CD14-positive monocyte (primary cell): ENCODE results near the gene DIPK2A. TPM values are rescaled to one million over a fixed set of nuclear protein-coding genes. Genes with fewer than 3 reads are reported as not detected.

Experiments used
- DNase-seq, 3 donors: peaks; one replicate each; pipeline ENCODE4 v3.0.0-alpha.2; 2011 to 2022
- H2AFZ ChIP-seq: 2 replicates; pipeline ENCODE4 v1.6.0; 2012; ENCODE audit warnings: mild to moderate bottlenecking, low read depth, low read length, inconsistent platforms; ENCODE audit not compliant: insufficient read depth, poor library complexity, severe bottlenecking
- H3K27ac ChIP-seq, 2 donors: 1 replicate in 1 of 2; 2 replicates in 1 of 2; pipeline ENCODE4 v1.5.1; 2012 to 2013; ENCODE audit warnings: low read length in 2 of 2, control low read depth in 1 of 2, inconsistent platforms in 1 of 2, low read depth in 1 of 2, mild to moderate bottlenecking in 1 of 2
- H3K27me3 ChIP-seq, 2 donors: one replicate each; pipeline versions ENCODE4 v1.6.0 to v1.6.1; 2011 to 2013; ENCODE audit warnings: low read length in 2 of 2; ENCODE audit not compliant: control insufficient read depth in 2 of 2, insufficient read depth in 2 of 2
- H3K36me3 ChIP-seq, 2 donors: replicated peaks in 1 of 2; 1 replicate in 1 of 2; 2 replicates in 1 of 2; pipeline versions ENCODE4 v1.5.1 to v1.6.1; 2012 to 2013; ENCODE audit warnings: low read length in 2 of 2, control low read depth in 1 of 2, inconsistent platforms in 1 of 2, mild to moderate bottlenecking in 1 of 2; ENCODE audit not compliant: insufficient read depth in 2 of 2, control insufficient read depth in 1 of 2
- H3K4me1 ChIP-seq, 2 donors: 1 replicate in 1 of 2; 2 replicates in 1 of 2; pipeline versions ENCODE4 v1.5.1 to v1.6.1; 2012 to 2013; ENCODE audit warnings: low read length in 2 of 2, control low read depth in 1 of 2, inconsistent platforms in 1 of 2, mild to moderate bottlenecking in 1 of 2, moderate library complexity in 1 of 2; ENCODE audit not compliant: insufficient read depth in 2 of 2, control insufficient read depth in 1 of 2
- H3K4me2 ChIP-seq: replicated peaks from 2 replicates; pipeline ENCODE3; 2012; ENCODE audit warnings: low read length, moderate library complexity, mild to moderate bottlenecking; ENCODE audit not compliant: poor library complexity, severe bottlenecking; ENCODE audit errors: extremely low read depth
- H3K4me3 ChIP-seq, 3 experiments: fragments of 200-600 bp in 1 of 3; sonication (generic) in 1 of 3; replicated peaks in 1 of 3; 1 replicate in 2 of 3; 2 replicates in 1 of 3; pipeline ENCODE4 v1.5.1; 2011 to 2013; ENCODE audit warnings: low read length in 3 of 3, mild to moderate bottlenecking in 3 of 3, control low read depth in 2 of 3, low read depth in 2 of 3, inconsistent platforms in 1 of 3, moderate library complexity in 1 of 3
- H3K79me2 ChIP-seq: 2 replicates; pipeline ENCODE4 v1.6.0; 2012; ENCODE audit warnings: mild to moderate bottlenecking, control low read depth, inconsistent platforms, low read length, moderate library complexity; ENCODE audit not compliant: insufficient read depth
- H3K9ac ChIP-seq: 2 replicates; pipeline ENCODE4 v1.6.0; 2017; ENCODE audit warnings: low read length, mild to moderate bottlenecking; ENCODE audit not compliant: insufficient read depth, poor library complexity, severe bottlenecking
- H3K9me3 ChIP-seq, 2 donors: replicated peaks in 1 of 2; 1 replicate in 1 of 2; 2 replicates in 1 of 2; pipeline versions ENCODE4 v1.5.1 to v1.6.1; 2012 to 2013; ENCODE audit warnings: low read length in 2 of 2, control low read depth in 1 of 2; ENCODE audit not compliant: control insufficient read depth in 1 of 2, insufficient read depth in 1 of 2
- H4K20me1 ChIP-seq: 2 replicates; pipeline ENCODE4 v1.6.0; 2012; ENCODE audit warnings: mild to moderate bottlenecking, low read length, control low read depth, moderate library complexity; ENCODE audit not compliant: insufficient read depth
- H3K27ac Mint-ChIP-seq, 7 donors: one replicate each; pipeline ENCODE4 v1.8.0; 2020; ENCODE audit warnings: mild to moderate bottlenecking in 7 of 7, mixed read lengths in 7 of 7, moderate library complexity in 6 of 7, inconsistent platforms in 2 of 7
- H3K27me3 Mint-ChIP-seq, 3 donors: one replicate each; pipeline ENCODE4 v1.8.0; 2021 to 2022; ENCODE audit warnings: low read depth in 3 of 3, mild to moderate bottlenecking in 3 of 3, mixed read lengths in 3 of 3, moderate library complexity in 3 of 3, inconsistent platforms in 1 of 3
- H3K36me3 Mint-ChIP-seq, 2 donors: one replicate each; pipeline ENCODE4 v1.8.0; 2020; ENCODE audit warnings: mixed read lengths in 2 of 2, inconsistent platforms in 1 of 2, mild to moderate bottlenecking in 1 of 2
- H3K4me1 Mint-ChIP-seq: one replicate; pipeline ENCODE4 v1.8.0; 2020; ENCODE audit warnings: mild to moderate bottlenecking, mixed read lengths
- H3K4me3 Mint-ChIP-seq, 2 donors: one replicate each; pipeline ENCODE4 v1.8.0; 2020; ENCODE audit warnings: mild to moderate bottlenecking in 2 of 2, mixed read lengths in 2 of 2, moderate library complexity in 1 of 2
- H3K9me3 Mint-ChIP-seq, 7 donors: one replicate each; pipeline ENCODE4 v1.8.0; 2020 to 2022; ENCODE audit warnings: mixed read lengths in 7 of 7, mild to moderate bottlenecking in 6 of 7, moderate library complexity in 6 of 7, inconsistent platforms in 2 of 7
- intact Hi-C, 2 donors: fragments of 100-400 bp; cut with micrococcal nuclease; formaldehyde crosslinking; loops; one replicate each; pipeline versions ENCODE4 v1.15.0 to v1.15.1; 2023
- polyA plus RNA-seq, 3 donors: library from polyadenylated mRNA; depleted of rRNA in 1 of 3; unstranded in 2 of 3; stranded (reverse) in 1 of 3; fragments of 300-500 nt in 2 of 3; fragments of >200 nt in 1 of 3; fragmentation: Illumina TruSeq in 2 of 3; gene quantifications; 1 replicate in 2 of 3; 2 replicates in 1 of 3; pipeline ENCODE4 v1.2.3, GENCODE V29; 2012 to 2021
- TF ChIP-seq, protein P1 (sequence below): fragments of 200-600 bp; IDR thresholded peaks from one replicate; pipeline ENCODE4 v1.8.0; 2022; ENCODE audit warnings: antibody characterized with exemption, mild to moderate bottlenecking

Gene DIPK2A
- polyA plus RNA-seq, 3 donors, result 15.4 to 26.9 (median 21.4) TPM

DNA sequence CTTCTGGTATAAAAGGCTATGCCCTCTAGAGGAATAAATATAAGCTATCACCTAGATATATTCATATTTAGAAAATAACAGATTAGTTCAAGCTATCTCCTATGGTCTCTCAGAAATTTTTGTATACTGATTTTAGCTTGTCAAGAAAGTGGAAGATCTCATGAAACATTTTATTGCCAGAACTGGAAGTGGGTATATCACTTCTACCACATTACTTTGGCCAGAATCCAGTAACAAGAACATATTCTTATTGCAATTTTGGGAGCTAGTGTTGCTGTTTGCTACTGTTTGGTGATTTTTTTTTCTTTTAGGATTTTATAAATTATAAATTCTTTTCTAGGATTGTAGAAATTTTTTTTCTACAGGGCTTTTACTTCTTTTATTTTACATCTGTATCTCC is 14.2 kb upstream of the DIPK2A start:
- Mint-ChIP-seq H3K9me3 (peaks cover 0 to 12% (median 5%) of the 10 kb centered on the region in 7 donors), H3K27me3 (no peaks in the 10 kb centered on the region), H3K4me1 (no peaks in the 10 kb centered on the region), H3K4me3 (no peak overlapping the region), H3K27ac (no peak overlapping the region), H3K36me3 (no peaks in the 10 kb centered on the region)
- H2AFZ ChIP-seq, result no peak overlapping the region
- DNase-seq, result no peak
- TF ChIP-seq, protein P1, sequence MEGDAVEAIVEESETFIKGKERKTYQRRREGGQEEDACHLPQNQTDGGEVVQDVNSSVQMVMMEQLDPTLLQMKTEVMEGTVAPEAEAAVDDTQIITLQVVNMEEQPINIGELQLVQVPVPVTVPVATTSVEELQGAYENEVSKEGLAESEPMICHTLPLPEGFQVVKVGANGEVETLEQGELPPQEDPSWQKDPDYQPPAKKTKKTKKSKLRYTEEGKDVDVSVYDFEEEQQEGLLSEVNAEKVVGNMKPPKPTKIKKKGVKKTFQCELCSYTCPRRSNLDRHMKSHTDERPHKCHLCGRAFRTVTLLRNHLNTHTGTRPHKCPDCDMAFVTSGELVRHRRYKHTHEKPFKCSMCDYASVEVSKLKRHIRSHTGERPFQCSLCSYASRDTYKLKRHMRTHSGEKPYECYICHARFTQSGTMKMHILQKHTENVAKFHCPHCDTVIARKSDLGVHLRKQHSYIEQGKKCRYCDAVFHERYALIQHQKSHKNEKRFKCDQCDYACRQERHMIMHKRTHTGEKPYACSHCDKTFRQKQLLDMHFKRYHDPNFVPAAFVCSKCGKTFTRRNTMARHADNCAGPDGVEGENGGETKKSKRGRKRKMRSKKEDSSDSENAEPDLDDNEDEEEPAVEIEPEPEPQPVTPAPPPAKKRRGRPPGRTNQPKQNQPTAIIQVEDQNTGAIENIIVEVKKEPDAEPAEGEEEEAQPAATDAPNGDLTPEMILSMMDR, result no peak
- H3K4me3 ChIP-seq, result no peak overlapping the region
- no peak overlapping the region for H3K27ac ChIP-seq
- no peaks in the 10 kb centered on the region for H4K20me1 ChIP-seq
- H3K9me3 ChIP-seq, result no peaks in the 10 kb centered on the region
- intact Hi-C loops, result no loop called here
- H3K4me2 ChIP-seq, result no peak overlapping the region
- H3K27me3 ChIP-seq, result no peaks in the 10 kb centered on the region
- no peak overlapping the region for H3K9ac ChIP-seq
- H3K79me2 ChIP-seq, result no peaks in the 10 kb centered on the region
- no peaks in the 10 kb centered on the region for H3K36me3 ChIP-seq
- no peaks in the 10 kb centered on the region for H3K4me1 ChIP-seq

DNA sequence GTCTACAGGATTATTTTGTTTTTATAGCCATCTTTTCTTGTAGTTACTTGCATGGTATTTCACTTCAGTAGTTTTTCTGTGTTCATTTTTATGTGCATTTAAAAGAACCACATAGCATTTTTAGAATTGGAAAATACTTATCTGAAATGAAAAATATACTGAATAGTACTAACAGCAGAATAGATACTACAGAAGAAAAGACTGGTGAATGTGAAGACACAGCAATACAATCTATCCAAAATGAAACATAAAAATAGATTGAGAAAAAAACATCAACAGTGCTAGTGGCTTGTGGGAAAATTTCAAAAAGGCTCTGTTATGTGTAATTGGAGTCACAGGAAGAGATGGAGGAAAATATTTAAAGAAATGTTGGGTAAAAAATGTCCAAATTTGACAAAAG is 12.7 kb upstream of the DIPK2A start:
- Histone ChIP-seq H3K36me3 (no peaks in the 10 kb centered on the region), H2AFZ (no peak overlapping the region), H3K9ac (no peak overlapping the region), H3K9me3 (peaks cover 0 to 6% of the 10 kb centered on the region in 2 donors), H3K27me3 (no peaks in the 10 kb centered on the region), H3K4me2 (no peak overlapping the region), H3K4me3 (no peak overlapping the region), H4K20me1 (no peaks in the 10 kb centered on the region), H3K27ac (no peak overlapping the region), H3K4me1 (peaks cover 6% of the 10 kb centered on the region in 2 donors), H3K79me2 (no peaks in the 10 kb centered on the region)
- intact Hi-C loops, result no loop called here
- no peaks in the 10 kb centered on the region for H3K36me3 Mint-ChIP-seq
- H3K27me3 Mint-ChIP-seq, result no peaks in the 10 kb centered on the region
- no peak overlapping the region for H3K4me3 Mint-ChIP-seq
- H3K27ac Mint-ChIP-seq, result no peak overlapping the region
- TF ChIP-seq, protein P1, result no peak
- no peak for DNase-seq
- peaks cover 6% of the 10 kb centered on the region for H3K4me1 Mint-ChIP-seq
- peaks cover 3 to 20% (median 9%) of the 10 kb centered on the region in 7 donors for H3K9me3 Mint-ChIP-seq
